ENCODE results near the gene LY6G5C. TPM values are rescaled to one million over a fixed set of nuclear protein-coding genes. Genes with fewer than 3 reads are reported as not detected.

Gene LY6G5C
- total and polyA plus RNA-seq, 2 of the 13 experiments (the other 11 are each of a cell fraction or from before 2014, with no cell fraction given), result 0.33 to 0.55 TPM

DNA sequence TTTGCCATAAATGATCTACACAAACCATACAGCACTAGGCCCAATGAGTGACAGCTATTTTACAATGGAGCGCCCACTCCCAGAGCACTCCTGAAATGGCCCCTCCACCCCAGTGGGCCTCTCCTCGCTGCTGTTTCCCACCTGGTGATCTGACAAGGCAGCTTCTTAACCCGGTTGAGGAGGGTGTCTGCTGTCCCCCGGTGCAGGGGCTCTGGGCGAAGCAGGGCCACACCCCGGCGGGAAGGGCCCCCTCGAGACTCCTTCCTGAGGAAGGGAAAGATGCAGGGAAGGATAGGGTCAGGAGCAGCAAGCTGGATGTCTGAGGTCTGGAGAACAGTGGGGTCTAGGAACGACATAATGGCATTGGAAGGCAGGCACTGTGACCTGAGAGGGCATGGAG lies 12.0 kb upstream of the LY6G5C start (continued):
- TF ChIP-seq, protein P1, sequence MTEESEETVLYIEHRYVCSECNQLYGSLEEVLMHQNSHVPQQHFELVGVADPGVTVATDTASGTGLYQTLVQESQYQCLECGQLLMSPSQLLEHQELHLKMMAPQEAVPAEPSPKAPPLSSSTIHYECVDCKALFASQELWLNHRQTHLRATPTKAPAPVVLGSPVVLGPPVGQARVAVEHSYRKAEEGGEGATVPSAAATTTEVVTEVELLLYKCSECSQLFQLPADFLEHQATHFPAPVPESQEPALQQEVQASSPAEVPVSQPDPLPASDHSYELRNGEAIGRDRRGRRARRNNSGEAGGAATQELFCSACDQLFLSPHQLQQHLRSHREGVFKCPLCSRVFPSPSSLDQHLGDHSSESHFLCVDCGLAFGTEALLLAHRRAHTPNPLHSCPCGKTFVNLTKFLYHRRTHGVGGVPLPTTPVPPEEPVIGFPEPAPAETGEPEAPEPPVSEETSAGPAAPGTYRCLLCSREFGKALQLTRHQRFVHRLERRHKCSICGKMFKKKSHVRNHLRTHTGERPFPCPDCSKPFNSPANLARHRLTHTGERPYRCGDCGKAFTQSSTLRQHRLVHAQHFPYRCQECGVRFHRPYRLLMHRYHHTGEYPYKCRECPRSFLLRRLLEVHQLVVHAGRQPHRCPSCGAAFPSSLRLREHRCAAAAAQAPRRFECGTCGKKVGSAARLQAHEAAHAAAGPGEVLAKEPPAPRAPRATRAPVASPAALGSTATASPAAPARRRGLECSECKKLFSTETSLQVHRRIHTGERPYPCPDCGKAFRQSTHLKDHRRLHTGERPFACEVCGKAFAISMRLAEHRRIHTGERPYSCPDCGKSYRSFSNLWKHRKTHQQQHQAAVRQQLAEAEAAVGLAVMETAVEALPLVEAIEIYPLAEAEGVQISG (CRISPR knock-in tag; IDR thresholded peaks at IDR 0.05), result no peak
- no peak for TF ChIP-seq NFKBIZ (CRISPR knock-in tag; IDR thresholded peaks at IDR 0.05)
- TF ChIP-seq KAT2B (IDR thresholded peaks at IDR 0.05; ENCODE audit: borderline replicate concordance, low read depth, low read length), result no peak
- no peak for TF ChIP-seq PCBP1 (IDR thresholded peaks at IDR 0.05; ENCODE audit: borderline replicate concordance, low read depth, low read length)
- TF ChIP-seq ZSCAN12 (CRISPR knock-in tag; IDR thresholded peaks at IDR 0.05), result no peak

DNA sequence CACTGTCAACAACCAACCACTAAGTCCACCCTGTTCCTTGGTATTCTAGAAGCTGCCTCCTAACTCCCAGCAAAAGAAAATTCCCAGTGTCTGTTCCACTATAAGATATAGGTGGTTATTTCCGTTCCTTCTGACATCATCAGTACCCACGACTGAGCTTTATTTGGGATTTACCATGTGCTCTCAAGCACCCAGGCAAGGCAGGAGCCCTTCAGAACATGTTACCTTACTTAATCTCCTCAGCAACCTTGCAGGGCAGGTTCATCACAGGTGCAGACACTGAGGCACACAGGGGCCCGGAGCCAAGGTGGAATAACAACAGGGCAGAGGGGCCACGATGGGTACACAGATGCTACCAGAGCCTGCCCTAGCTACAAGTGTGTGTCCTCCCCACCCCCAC lies 11.5 kb upstream of the LY6G5C start:
- H3K9ac ChIP-seq (ENCODE audit: insufficient read depth, low read depth, low read length), result no peak overlapping the region
- ChIA-PET CTCF (ENCODE audit: low intra/inter-chr PET ratio, low total read pairs) (no interaction called here), POLR2A (interaction anchor here (0.6 to 4.9 kb wide), 3 partner anchors 10 to 135 kb away, joined by 3 to 22 read pairs (median 4); partner anchors contain the start of genes ABHD16A, HSPA1B and MSH5)
- H3K27me3 ChIP-seq (ENCODE audit: control insufficient read depth in 1 of 2, insufficient read depth in 2 of 2, low read length in 2 of 2), result no peaks in the 10 kb centered on the region
- H2AFZ ChIP-seq (ENCODE audit: low read length), result no peak overlapping the region
- H3K9me3 ChIP-seq (ENCODE audit: low read length), result no peaks in the 10 kb centered on the region
- no peak overlapping the region for H3K4me3 ChIP-seq (replicated peaks in 1 of 3; ENCODE audit: insufficient read depth in 1 of 3, low read depth in 2 of 3, low read length in 3 of 3)
- H3K27ac ChIP-seq (ENCODE audit: extremely low read length, insufficient read depth, low read length), result no peak overlapping the region
- BruUV-seq (replicated peaks), result no TSS peak
- FAIRE-seq (no peak), ATAC-seq (no peak), DNase-seq (ENCODE audit: low spot score) (no peak)
- no peaks in the 10 kb centered on the region for H4K20me1 ChIP-seq (ENCODE audit: insufficient read depth, low read length)
- intact Hi-C loops (cut with micrococcal nuclease; ENCODE audit: unreplicated experiment) (no loop called here), in situ Hi-C loops (cut with HindIII; ENCODE audit: extremely low pct_ligation_motif_present, low pct_unique_long_range_greater_than_20kb) (no loop called here)
- no peaks in the 10 kb centered on the region for H3K79me2 ChIP-seq (ENCODE audit: insufficient read depth, low read length)
- H3K4me1 ChIP-seq (ENCODE audit: insufficient read depth, low read length), result peaks cover 12% of the 10 kb centered on the region; the same call in 1 of the 2 replicates
- no peak overlapping the region for H3K4me2 ChIP-seq (ENCODE audit: low read depth, low read length)
- H3K36me3 ChIP-seq (replicated peaks in 1 of 2; ENCODE audit: control insufficient read depth in 1 of 2, insufficient read depth in 2 of 2, low read length in 2 of 2), result peaks cover 56 to 84% of the 10 kb centered on the region in 2 experiments
- 91% methylated on average over 4 of the region's 4 CpGs for WGBS (ENCODE audit: low lambda C conversion rate)
- TF ChIP-seq PHB2 (IDR thresholded peaks at IDR 0.05; ENCODE audit: partially characterized antibody) (no peak), NFE2 (CRISPR knock-in tag; IDR thresholded peaks at IDR 0.05) (no peak), ZZZ3 (CRISPR knock-in tag; IDR thresholded peaks at IDR 0.05; ENCODE audit: borderline replicate concordance) (no peak), THAP11 (CRISPR knock-in tag; IDR thresholded peaks at IDR 0.05) (no peak), MBD4 (IDR thresholded peaks at IDR 0.05; ENCODE audit: borderline replicate concordance, low read length) (no peak), GATAD1 (CRISPR knock-in tag; IDR thresholded peaks at IDR 0.05) (no peak), ZKSCAN1 (IDR thresholded peaks at IDR 0.05; ENCODE audit: low read length) (no peak), ZNF619 (CRISPR knock-in tag; IDR thresholded peaks at IDR 0.05) (no peak), ZNF678 (CRISPR knock-in tag; IDR thresholded peaks at IDR 0.05) (no peak), RFX3 (CRISPR knock-in tag; IDR thresholded peaks at IDR 0.05) (no peak), MTF2 (CRISPR knock-in tag; IDR thresholded peaks at IDR 0.05; ENCODE audit: borderline replicate concordance) (no peak), ZNF614 (CRISPR knock-in tag; IDR thresholded peaks at IDR 0.05; ENCODE audit: borderline replicate concordance) (no peak)
- TF ChIP-seq, protein P2, sequence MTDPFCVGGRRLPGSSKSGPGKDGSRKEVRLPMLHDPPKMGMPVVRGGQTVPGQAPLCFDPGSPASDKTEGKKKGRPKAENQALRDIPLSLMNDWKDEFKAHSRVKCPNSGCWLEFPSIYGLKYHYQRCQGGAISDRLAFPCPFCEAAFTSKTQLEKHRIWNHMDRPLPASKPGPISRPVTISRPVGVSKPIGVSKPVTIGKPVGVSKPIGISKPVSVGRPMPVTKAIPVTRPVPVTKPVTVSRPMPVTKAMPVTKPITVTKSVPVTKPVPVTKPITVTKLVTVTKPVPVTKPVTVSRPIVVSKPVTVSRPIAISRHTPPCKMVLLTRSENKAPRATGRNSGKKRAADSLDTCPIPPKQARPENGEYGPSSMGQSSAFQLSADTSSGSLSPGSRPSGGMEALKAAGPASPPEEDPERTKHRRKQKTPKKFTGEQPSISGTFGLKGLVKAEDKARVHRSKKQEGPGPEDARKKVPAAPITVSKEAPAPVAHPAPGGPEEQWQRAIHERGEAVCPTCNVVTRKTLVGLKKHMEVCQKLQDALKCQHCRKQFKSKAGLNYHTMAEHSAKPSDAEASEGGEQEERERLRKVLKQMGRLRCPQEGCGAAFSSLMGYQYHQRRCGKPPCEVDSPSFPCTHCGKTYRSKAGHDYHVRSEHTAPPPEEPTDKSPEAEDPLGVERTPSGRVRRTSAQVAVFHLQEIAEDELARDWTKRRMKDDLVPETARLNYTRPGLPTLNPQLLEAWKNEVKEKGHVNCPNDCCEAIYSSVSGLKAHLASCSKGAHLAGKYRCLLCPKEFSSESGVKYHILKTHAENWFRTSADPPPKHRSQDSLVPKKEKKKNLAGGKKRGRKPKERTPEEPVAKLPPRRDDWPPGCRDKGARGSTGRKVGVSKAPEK (CRISPR knock-in tag; IDR thresholded peaks at IDR 0.05; ENCODE audit: borderline replicate concordance), result no peak
- TF ChIP-seq, protein P3, sequence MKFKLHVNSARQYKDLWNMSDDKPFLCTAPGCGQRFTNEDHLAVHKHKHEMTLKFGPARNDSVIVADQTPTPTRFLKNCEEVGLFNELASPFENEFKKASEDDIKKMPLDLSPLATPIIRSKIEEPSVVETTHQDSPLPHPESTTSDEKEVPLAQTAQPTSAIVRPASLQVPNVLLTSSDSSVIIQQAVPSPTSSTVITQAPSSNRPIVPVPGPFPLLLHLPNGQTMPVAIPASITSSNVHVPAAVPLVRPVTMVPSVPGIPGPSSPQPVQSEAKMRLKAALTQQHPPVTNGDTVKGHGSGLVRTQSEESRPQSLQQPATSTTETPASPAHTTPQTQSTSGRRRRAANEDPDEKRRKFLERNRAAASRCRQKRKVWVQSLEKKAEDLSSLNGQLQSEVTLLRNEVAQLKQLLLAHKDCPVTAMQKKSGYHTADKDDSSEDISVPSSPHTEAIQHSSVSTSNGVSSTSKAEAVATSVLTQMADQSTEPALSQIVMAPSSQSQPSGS (CRISPR knock-in tag; IDR thresholded peaks at IDR 0.05), result no peak
